Naive thymus-derived CD8-positive, alpha-beta T cell (primary cell): ENCODE data around the gene ZNF311. TPM values are rescaled to one million over a fixed set of nuclear protein-coding genes. Genes with fewer than 3 reads are reported as not detected.

ENCODE experiments used
- ATAC-seq, 2 donors: fragments of 150-1000 bp; cut with Tn5 transposase in 1 of 2; sonication (Bioruptor Pico), chemical (Tn5 transposase) in 1 of 2; 1 replicate in 1 of 2; 2 replicates in 1 of 2; pipeline ENCODE4 v1.10.0; 2021; ENCODE audit warnings: mild to moderate bottlenecking in 2 of 2, moderate library complexity in 2 of 2
- POLR2A ChIA-PET: fragments of 350-600 bp; sonication (Branson Sonifier 250); formaldehyde crosslinking; loops from one replicate; lab custom pipeline; 2021; ENCODE audit warnings: antibody characterized with exemption; lab: Charles Lee
- DNase-seq, 10 donors: peaks; one replicate each; pipeline versions ENCODE4 v3.0.0 to v3.0.0-alpha.2; 2020 to 2022
- H3K27ac Mint-ChIP-seq, 10 donors: one replicate each; pipeline ENCODE4 v1.8.0; 2020 to 2022; ENCODE audit warnings: mild to moderate bottlenecking in 10 of 10, mixed read lengths in 10 of 10, moderate library complexity in 4 of 10, inconsistent platforms in 1 of 10
- H3K27me3 Mint-ChIP-seq, 5 donors: one replicate each; pipeline ENCODE4 v1.8.0; 2021 to 2022; ENCODE audit warnings: mixed read lengths in 5 of 5
- H3K36me3 Mint-ChIP-seq, 3 donors: one replicate each; pipeline ENCODE4 v1.8.0; 2020 to 2022; ENCODE audit warnings: mixed read lengths in 3 of 3, mild to moderate bottlenecking in 2 of 3, inconsistent platforms in 1 of 3
- H3K4me1 Mint-ChIP-seq, 4 donors: one replicate each; pipeline ENCODE4 v1.8.0; 2021 to 2022; ENCODE audit warnings: mixed read lengths in 4 of 4
- H3K4me3 Mint-ChIP-seq, 10 donors: one replicate each; pipeline ENCODE4 v1.8.0; 2020 to 2022; ENCODE audit warnings: mild to moderate bottlenecking in 10 of 10, mixed read lengths in 10 of 10, moderate library complexity in 6 of 10, inconsistent platforms in 1 of 10
- H3K9me3 Mint-ChIP-seq, 9 donors: one replicate each; pipeline ENCODE4 v1.8.0; 2020 to 2022; ENCODE audit warnings: mixed read lengths in 9 of 9, mild to moderate bottlenecking in 3 of 9, inconsistent platforms in 1 of 9, moderate library complexity in 1 of 9
- polyA plus RNA-seq, 3 donors: library from polyadenylated mRNA; unstranded; fragments of 300-500 nt; fragmentation: Illumina TruSeq; gene quantifications; one replicate each; pipeline ENCODE4 v1.2.3, GENCODE V29; 2021
- total RNA-seq, 8 experiments: library from RNA in 2 of 8; stranded (reverse) in 2 of 8; gene quantifications; one replicate each; pipeline ENCODE4 v1.2.3 and lab custom pipeline; 2021 to 2026

ZNF311 gene
- total and polyA plus RNA-seq, 5 experiments from 2014 or later, result 0.05 to 0.63 (median 0.43) TPM; not detected in 1

- Mint-ChIP-seq H3K4me1 (peaks cover 14 to 31% (median 25%) of the 10 kb centered on the region in 4 donors), H3K4me3 (no peak overlapping the region), H3K27me3 (peaks cover 0 to 5% (median 0%) of the 10 kb centered on the region in 5 donors), H3K36me3 (no peaks in the 10 kb centered on the region), H3K9me3 (peaks cover 0 to 5% (median 0%) of the 10 kb centered on the region in 9 donors), H3K27ac (peak overlapping the region in 1 of 10 donors; percentile 16)
- POLR2A ChIA-PET, result interaction anchor here (0.7 kb wide), 2 partner anchors 12 to 121 kb away, joined by 3 to 4 read pairs; no protein-coding TSS in a partner anchor
- DNase-seq (no peak), ATAC-seq (no peak)
Measured at GRCh38 chr6:28947067-28947765, 57.9 kb downstream of the ZNF311 start.

DNA sequence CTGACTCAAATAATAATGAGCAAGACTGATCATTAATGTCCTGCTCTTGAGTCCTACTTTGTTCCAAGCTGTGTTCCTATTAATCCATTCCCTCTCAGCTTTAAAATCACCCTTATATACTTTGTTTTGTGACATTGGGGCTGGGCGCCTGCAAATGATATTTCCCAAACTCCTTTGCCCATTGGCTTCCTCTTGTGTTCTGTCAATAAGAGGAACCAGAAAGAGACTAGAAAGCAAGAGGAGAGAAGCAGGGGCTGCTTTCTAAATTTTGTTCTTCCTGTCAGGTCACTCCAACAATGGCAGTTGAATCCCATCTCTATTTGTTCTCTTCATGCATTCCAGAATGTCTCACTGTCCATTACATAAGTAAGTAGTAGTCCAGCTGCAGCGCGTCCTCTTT is 59.8 kb downstream of the ZNF311 start:
- Mint-ChIP-seq H3K4me3 (no peak overlapping the region), H3K27ac (peak overlapping the region in 2 of 10 donors; percentile 5 to 30), H3K9me3 (peaks cover 0 to 10% (median 0%) of the 10 kb centered on the region in 9 donors), H3K27me3 (peaks cover 0 to 11% (median 0%) of the 10 kb centered on the region in 5 donors), H3K36me3 (no peaks in the 10 kb centered on the region), H3K4me1 (peaks cover 23 to 50% (median 43%) of the 10 kb centered on the region in 4 donors)
- DNase-seq (no peak), ATAC-seq (no peak)
- POLR2A ChIA-PET, result interaction anchor here (0.7 to 1.0 kb wide), 2 partner anchors 21 to 36 kb away, joined by 4 read pairs; partner anchors contain the start of gene TRIM27

Other genes starting within 250 kb of the ZNF311 start
- 10 to 100 TPM; 79.8 to 80.4 TPM for gene TRIM27, start 81.3 kb downstream of the ZNF311 start, total RNA-seq
- gene TRIM27, start 81.3 kb downstream of the ZNF311 start, polyA plus RNA-seq, result 10 to 100 TPM; 37.5 to 71.3 (median 44.2) TPM
- gene OR2W1, start 39.9 kb upstream of the ZNF311 start, total RNA-seq, result not detected
- not detected for gene OR2W1, start 39.9 kb upstream of the ZNF311 start, polyA plus RNA-seq
- gene OR2B3, start 82.0 kb upstream of the ZNF311 start, total RNA-seq, result not detected
- not detected for gene OR2B3, start 82.0 kb upstream of the ZNF311 start, polyA plus RNA-seq
- gene OR2J1, start 94.2 kb upstream of the ZNF311 start, total RNA-seq, result not detected
- not detected for gene OR2J1, start 94.2 kb upstream of the ZNF311 start, polyA plus RNA-seq
- gene OR2J3, start 102.7 kb upstream of the ZNF311 start, total RNA-seq, result not detected
- gene OR2J3, start 102.7 kb upstream of the ZNF311 start, polyA plus RNA-seq, result not detected
- not detected for gene OR2J2, start 165.6 kb upstream of the ZNF311 start, total RNA-seq
- not detected for gene OR2J2, start 165.6 kb upstream of the ZNF311 start, polyA plus RNA-seq